Fibroblast of the conjunctiva (primary cell): Measurements from ENCODE around the gene FLACC1.

Experiments used
- DNase-seq: peaks from one replicate; pipeline ENCODE4 v3.0.0-alpha.2; 2010; ENCODE audit warnings: low read depth

FLACC1 gene

DNA sequence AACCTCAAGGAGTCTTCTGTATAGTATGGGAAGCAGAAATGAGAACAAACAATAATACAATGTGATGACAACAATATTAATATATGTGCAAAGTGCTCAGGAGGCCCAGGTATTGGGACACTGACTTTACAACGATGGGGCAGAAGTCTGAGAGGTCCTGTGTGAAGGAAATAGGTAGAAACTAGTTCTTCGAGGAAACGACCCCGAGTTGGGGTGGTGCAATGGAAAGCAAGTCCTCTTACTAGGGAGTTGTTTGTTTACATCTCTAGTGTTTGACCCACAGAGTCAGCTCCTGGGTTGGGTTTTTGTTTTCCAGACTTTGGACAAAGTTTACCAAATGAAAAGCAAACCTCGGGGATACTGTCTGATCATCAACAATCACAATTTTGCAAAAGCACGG lies 80.6 kb downstream of the FLACC1 start:
- DNase-seq, result no peak

DNA sequence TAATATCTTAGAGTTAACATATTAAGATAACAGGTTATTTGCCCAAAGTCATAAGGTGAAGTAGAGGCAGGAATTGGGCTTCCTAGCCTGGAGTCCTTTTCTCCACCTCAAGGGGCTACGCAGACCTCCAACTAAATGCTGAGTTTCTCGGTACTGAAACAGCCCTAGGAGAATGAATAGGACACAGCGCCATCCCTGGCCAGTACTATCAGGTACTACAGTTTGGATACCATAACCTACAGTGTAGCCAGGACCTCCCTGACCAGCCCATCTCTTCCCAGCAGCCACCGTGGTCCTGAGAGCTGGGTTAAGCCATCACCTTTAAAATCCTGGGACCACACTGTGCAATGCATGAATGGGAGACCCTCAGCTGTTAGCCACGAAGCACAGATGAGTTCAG lies 81.2 kb downstream of the FLACC1 start:
- no peak for DNase-seq

- no peak for DNase-seq
These were observed 82.1 kb downstream of the FLACC1 start for GRCh38 chr2:201275069-201275468.

DNA sequence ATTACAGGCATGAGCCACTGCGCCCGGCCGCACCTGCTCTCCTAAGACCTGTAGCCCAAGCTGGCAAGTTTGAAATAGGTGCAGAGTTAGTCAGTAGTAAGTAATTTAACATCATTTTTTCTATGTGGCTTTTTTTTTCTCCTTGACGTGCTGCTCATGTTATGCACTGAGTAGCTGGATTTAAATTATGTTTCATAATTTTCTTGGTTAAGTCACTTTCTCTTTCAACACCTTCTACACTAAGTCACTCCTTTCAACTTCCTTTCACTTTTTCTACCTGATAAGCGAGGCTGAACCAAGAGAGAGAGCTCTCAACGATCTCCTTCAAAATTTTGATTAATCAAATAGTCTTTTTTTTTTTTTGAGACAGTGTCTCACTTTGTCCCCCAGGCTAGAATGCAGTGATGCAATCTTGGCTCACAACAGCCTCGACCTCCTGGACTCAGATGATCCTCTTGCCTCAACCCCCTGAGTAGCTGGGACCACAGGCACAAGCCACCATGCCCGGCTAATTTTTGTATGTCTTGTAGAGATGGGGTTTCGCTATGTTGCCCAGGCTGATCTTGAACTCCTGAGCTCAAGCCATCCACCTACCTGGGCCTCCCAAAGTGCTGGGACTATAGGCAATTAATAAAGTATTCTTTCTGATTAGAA lies 83.7 kb downstream of the FLACC1 start:
- no peak for DNase-seq

DNA sequence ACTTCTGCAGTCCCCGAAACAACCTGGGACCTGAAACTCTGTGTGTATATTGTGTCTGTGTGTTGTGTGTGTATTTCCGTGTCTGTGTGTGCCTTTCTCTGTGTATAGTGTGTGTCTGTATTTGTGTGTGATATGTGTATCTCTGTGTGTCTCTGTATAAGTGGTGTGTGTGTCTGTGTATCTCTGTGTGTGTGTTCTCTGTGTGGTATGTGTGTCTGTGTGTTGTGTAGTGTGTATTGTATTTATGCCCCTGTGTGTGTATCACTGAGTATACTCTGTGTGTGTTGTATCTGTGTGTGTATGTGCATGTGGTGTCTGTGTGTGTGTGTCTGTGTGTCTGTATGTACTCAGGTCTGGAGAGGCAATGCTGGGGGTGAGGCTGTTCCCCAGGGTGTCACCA lies 85.2 kb downstream of the FLACC1 start:
- DNase-seq, result no peak

- no peak for DNase-seq
These were observed 86.7 kb downstream of the FLACC1 start for GRCh38 chr2:201270293-201271001.

- no peak for DNase-seq
These were observed 87.4 kb downstream of the FLACC1 start for GRCh38 chr2:201269764-201270163.

DNA sequence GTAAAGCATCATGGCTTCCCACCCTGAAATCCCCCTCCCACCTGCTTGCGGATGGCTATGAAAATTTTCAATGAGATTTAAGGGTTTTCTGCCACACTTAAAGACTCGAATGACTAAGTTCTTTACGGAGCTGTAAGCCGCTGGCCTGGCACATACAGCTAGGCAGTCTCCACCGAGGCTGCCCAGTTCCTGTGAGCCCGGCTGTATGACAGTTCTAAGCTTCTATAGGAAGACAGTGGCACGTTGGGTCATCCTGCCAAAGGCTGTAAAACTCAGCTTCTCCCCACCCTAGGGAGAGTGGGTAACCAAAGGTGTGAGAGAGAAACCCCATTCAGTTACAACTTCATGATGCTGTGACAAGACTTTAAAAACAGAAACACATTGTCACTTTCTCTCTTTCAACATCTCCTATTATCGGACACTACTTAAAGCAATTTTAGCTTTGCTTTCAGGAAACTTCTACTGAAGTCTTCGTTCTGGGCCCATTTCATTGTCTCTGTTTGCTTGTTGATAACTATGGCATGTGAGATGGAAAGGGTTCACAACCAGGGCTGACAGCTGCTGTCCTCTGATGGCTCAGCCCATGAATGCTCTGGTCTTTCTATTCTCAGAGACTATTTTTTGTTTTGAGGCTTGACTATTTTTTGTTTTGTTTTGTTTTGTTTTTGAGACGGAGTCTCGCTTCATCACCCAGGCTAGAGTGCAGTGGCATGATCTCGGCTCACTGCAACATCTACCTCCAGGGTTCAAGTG lies 89.7 kb downstream of the FLACC1 start:
- no peak for DNase-seq

GRCh38 chr2:201266629-201267028 lies 90.5 kb downstream of the FLACC1 start:
- DNase-seq, result no peak

- DNase-seq, result no peak
These were observed 92.5 kb downstream of the FLACC1 start for GRCh38 chr2:201264472-201265173.

- no peak for DNase-seq
These were observed 93.4 kb downstream of the FLACC1 start for GRCh38 chr2:201263779-201264178.

- DNase-seq, result no peak
These were observed 94.4 kb downstream of the FLACC1 start for GRCh38 chr2:201262718-201263117.

DNA sequence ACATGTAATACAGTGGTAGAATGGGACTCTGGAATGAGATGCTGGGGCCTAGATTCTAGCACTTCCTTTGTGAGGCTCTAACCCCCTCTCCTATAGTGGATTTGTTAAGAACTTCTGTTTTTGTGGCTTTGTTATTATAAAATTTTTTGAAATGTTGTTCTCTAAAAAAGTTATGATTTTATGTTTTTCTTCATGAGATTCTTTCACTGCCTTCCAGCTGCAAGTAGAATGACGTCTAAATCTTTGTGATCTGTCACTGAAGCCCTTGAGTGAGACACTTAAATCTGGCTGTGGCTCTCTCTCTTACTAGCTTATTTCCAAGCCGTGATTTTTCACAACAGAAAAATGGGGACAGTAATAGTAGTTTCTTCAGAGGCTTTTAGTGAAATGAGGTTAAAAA lies 95.2 kb downstream of the FLACC1 start:
- DNase-seq, result no peak

DNA sequence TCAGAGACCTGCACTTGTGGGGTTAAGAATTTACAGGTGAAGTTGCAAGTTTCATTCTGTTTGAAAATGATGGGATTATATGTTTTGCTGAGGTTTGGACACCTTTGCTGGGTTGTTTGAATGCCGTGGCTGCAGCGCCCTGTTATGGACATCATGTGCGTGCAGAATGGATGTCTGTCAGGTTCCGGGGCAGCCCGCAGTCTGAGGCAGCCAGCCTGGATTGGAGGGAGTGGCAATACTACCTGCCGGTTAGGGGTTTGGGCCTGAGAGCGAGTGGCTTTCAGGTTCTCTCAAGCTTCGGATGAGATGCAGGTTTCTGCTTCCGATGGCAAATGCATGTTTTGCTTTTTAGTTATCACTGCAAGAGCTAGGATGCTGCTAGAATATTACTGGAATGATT lies 95.7 kb downstream of the FLACC1 start:
- no peak for DNase-seq

- peak; percentile 21 for DNase-seq
These were observed 96.8 kb downstream of the FLACC1 start, which contains the start of gene CASP8 for GRCh38 chr2:201260302-201260800. TSS of gene CASP8 (plus strand) at chr2:201260536. CDS start at chr2:201266487, 5,951 bp downstream.

DNA sequence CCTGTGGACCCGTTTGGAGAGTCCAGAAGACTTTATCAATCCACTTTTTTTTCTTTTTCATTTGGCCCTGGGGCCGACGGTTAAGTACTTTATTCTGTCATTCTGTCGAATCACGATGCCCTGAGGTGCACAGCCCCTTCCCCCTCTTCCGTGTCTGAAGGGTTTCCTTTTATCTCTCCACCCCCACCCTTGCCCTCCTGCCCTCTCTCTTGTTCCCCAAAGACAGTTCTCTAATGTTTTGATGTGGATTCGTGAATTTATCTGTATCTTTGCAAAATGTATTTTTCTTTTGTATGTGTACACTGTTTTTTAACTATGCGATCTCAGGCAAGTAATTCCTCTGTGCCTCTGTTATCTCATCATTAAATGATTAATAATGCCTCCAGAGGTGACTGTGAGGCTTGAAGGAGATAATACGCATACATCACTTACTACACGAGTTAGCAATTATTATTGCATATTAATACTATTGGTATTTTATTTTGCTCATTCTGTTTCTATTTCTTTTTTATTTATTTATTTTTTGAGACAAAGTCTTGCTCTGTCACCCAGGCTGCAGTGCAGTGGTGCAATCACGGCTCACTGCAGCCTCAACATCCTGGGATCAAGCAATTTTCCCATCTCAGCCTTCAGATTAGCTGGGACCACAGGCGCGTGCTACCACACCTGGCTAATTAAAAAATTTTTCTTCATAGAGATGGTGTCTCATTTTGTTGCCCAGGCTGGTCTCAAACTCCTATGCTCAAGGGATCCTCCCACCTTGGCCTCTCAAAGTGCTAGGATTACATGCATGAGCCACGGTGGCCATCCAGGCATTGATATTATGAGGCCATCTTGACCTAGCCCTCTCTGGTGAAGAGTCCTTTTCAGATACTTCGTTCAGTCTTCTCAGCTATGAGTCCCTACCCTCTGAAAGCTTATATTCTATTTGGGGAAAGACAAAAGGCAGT lies 98.2 kb downstream of the FLACC1 start:
- no peak for DNase-seq

DNA sequence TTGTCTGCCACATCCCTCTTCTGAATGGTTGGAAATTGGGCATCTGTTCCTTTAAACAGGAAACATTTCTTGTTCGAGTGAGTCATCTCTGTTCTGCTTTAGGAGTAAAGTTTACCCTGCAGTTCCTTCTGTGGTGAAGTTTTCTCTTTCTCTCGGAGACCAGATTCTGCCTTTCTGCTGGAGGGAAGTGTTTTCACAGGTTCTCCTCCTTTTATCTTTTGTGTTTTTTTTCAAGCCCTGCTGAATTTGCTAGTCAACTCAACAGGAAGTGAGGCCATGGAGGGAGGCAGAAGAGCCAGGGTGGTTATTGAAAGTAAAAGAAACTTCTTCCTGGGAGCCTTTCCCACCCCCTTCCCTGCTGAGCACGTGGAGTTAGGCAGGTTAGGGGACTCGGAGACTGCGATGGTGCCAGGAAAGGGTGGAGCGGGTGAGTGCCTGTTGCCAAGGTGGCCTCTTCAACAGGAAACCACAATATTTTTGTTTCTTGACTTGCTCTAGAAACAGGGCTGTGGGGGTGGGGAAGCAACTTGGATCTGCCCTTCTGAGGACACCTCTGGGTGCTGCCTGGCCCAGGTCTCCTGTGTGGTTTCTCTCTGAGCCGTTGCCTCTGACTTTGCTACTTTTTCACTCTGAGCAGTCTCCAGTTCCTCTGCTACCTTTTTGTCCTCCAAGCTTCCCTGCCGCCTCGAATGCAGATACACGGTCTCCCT lies 99.0 kb downstream of the FLACC1 start:
- peak; percentile 81 for DNase-seq

DNA sequence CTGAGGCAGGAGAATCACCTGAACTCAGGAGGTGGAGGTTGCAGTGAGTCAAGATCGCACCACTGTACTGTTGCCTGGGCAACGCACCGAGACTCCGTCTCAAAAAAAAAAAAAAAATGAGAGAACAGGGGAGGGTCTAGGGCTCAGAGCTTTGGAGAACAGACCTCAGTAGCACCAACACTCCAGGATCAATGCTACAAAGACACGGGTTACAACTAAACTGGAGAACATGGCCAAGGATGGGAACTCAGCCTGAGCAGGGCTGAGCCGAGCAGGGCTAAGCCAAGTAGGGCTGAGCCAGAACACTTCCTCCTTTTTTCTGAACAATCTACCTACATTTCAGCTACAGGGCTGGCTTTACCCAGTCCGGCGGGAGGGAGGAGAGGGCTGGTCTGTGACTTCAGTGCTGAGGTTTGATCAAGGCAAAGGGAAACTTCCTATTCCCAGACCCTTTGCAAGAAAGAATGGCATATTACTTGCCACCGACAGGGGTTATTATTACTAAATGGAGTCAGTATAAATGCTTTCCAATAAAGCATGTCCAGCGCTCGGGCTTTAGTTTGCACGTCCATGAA lies 99.7 kb downstream of the FLACC1 start:
- no peak for DNase-seq

- DNase-seq, result no peak
These were observed 101.1 kb downstream of the FLACC1 start for GRCh38 chr2:201256082-201256481.

DNA sequence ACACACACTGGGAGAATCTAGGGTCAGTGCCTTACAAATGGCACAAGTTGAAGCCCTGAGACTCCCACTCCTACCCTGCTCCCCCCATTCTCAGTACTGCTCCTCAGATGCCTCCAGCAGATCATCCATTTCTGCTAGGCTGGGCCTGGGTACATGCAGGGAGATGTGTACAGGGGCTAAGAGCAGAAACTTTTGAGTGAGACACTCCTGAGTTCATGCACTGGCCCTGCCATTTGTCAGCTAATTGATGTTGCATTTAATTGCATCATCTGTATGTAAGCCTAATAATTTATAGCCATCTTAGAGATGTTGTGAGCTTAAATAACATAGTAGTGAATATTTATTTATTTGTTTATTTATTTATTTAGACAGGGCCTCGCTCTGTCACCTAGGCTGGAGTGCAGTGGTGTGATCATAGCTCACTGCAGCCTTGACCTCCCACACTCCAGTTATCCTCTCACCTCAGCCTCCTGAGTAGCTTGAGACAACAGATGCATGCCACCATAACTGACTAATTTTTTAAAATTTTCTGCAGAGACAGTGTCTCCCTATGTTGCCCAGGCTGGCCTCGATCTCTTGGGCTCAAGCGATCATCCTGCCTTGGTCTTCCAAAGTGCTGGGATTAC lies 101.6 kb downstream of the FLACC1 start:
- peak; percentile 23 for DNase-seq
